NCI-H774 (cell line): Measurements from ENCODE around the gene RFX8.
A peak's percentile ranks its signal among the peaks of the same experiment; 100 is the strongest.
"Not testable (repeated sequence)": the region's sequence is repeated elsewhere in the genome, so short reads cannot be mapped to it uniquely, and the experiment has no call there.

ENCODE experiments used
- DNase-seq: peaks from one replicate; lab custom pipeline; 2025; lab: John Stamatoyannopoulos, UW

The RFX8 gene

DNA sequence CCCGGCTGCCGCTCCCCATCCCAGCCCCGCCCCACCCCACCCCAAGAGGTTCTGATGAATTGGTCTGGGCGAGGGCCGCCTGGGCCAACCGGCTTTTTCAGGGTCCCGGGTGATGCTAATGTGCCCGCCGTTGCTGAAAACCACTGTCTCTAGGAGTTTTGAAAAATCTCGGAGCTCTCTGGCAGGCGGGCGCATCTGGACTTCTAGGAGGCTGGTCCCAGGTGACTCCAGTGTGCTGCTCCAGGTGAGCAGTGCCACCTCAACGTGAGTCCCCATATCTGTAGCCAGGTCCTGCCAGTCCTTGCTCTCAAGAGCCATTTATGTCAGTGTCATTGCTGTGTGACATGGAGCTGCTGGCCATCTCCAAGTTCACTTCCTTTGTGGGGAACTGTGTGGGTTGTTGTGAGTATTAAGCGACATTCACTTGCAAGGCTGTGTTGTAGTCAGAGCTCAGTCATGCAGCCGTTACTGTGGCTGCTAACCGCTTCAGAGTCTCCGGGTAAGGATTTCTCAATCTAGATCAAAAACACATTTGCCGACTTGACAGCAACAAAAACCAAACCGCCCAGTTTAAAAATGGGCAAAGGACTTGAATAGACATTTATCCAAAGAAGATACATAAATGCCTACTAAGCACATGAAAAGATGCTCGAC is at the start of gene RFX8:
RFX8 (minus strand) TSS at position 382 of the 654 bp plus-strand sequence. CDS start 8,264 bp downstream, outside the sequence.
- DNase-seq: no peak

- no peak for DNase-seq
Measured at GRCh38 chr2:101521487-101521886, 46.6 kb upstream of the RFX8 start.

DNA sequence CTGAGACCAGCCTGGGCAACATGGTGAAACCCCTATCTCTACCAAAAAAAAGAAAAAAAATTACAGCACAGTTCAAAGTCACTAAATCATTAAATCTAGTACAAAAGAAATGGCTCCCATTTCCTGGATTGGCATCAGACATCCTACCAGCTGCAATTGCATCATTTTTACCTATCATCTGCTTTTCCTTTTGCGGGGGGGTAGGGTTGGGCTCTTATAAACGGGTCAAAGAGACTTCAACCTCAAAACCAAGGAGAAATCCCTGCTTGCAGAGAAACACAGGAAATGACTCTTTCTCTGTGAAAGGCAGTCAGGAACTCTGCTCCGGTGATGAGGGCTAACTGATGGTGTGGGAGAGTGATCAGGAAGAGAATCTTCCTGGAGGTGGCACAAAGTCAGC is 45.3 kb upstream of the RFX8 start:
- no peak for DNase-seq

DNA sequence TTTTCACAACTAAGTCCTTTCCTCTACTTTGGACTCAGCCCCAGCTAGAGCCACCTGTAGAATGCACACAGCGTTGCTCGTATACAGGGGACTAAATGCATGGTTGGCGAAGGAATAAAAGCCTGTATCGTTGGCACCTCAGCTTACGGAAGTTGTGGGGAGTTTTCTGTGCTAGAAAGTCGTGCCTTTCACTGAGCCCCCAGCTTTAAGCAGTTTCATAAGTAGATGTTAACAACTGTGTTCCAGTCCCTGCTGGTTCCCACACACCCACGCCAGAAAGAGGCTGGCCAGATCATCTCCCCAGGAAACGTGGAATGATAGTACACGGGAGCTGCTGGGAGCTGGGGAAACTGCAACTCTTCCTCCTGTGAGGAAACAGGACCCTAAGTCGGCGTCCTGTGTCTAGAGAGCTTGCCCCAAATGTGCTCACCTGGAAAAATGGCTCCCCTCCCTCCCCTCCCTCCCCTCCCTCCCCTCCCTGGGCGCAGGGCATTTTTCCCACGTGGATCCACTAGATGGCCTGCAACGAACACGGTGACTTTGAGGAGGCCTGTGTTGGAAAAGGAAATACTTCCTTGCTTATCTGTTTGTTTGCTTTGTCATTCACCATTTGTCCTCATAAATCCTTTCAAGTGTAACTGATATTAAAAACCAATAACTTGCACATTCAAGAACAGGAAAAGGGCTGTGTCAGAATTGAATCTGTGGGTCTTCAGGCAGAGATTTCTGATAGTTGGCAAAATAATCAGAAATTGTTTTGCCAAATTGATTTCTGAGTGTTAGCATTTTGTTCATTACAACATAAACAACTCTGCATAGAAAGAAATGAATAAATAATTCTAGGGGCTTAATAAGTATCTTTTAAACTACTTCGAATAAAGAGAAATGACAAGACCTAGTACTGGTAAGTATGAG is 43.9 kb upstream of the RFX8 start:
- DNase-seq: peak; percentile 20

DNA sequence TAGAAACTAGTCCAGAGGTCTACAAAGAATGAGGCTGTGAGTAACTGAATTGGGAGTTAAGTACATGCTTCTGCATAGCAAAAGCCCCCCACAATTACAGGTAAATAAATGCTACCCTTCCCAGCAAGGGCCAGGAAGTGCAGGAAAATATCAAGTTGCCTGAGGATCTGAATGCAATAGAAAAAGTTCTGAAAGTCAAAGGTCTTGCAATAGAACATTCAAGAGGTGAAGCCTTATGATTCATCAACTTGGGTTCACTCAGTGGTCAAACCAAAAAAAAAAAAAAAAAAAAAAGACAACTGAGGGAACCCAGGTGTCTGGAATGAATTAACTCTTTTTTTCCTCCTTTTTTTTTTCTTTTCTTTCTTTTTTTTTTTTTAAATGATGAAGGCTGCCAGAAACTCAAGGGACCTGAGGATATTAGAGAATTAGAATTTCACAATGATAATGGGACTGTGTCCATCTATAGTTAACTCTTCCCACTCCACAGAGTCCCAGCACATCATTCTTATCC is 42.9 kb upstream of the RFX8 start:
- no peak for DNase-seq

DNA sequence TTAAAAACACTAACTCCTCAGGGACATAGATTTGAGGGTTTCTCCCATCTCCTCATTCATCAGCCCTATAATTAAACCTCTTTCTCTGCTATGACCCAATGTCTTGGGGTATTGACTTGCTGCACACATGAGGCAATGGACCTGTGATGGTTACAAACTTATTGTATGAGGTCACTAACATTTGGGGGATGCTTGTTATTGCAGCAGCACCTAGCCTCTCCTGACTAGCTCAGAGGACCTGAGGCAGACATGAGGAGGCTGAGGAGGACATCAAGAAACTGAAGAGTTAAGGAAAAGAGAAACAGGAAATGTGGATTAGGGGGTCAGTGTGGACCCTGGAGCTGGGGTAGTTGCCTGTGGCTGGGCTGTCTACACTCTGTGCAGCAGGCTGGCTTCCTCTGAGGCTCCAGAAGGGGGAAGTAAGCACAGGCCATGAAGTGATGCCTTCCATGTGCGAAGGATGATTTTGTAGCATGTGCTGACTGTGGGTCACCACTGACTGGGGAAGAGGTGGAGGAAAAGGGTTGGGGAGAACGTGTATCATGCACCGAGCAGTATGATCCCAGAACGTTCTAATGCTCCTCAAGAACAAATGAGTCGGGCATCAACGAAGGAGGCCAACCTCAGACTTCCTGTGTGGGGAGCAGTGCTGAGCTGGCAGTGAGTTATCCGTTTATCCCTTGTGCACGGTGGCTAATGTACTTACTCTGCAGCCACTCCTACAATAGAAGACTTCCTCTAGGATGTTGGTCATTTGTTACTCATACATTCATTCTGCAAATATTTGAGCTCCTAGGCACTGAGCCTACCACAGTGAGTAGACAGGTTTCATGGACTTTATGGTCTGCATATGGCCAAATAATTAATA is 42.1 kb upstream of the RFX8 start:
- DNase-seq: no peak

DNA sequence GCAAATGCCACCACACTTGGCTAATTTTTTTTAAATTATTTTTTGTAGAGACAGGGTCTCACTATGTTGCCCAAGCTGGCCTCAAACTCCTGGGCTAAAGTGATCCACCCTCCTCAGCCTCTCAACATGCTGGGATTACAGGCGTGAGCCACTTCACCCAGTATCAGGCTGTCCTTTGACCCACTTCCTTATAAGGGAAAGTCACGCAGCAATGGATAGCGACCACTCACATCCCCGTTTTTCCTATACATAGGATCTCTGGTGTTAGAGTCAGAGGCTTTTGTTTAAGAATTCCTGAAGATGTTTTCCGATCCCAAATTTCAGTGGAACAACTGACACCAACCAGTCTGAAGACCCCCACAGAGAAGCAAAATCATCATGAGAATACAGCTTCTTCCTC is 41.4 kb upstream of the RFX8 start:
- no peak for DNase-seq

- no peak for DNase-seq
Measured at GRCh38 chr2:101515477-101515876, 40.6 kb upstream of the RFX8 start.

GRCh38 chr2:101512993-101513392 is 38.1 kb upstream of the RFX8 start:
- no peak for DNase-seq

- no peak for DNase-seq
Measured at GRCh38 chr2:101511381-101511780, 36.5 kb upstream of the RFX8 start.

DNA sequence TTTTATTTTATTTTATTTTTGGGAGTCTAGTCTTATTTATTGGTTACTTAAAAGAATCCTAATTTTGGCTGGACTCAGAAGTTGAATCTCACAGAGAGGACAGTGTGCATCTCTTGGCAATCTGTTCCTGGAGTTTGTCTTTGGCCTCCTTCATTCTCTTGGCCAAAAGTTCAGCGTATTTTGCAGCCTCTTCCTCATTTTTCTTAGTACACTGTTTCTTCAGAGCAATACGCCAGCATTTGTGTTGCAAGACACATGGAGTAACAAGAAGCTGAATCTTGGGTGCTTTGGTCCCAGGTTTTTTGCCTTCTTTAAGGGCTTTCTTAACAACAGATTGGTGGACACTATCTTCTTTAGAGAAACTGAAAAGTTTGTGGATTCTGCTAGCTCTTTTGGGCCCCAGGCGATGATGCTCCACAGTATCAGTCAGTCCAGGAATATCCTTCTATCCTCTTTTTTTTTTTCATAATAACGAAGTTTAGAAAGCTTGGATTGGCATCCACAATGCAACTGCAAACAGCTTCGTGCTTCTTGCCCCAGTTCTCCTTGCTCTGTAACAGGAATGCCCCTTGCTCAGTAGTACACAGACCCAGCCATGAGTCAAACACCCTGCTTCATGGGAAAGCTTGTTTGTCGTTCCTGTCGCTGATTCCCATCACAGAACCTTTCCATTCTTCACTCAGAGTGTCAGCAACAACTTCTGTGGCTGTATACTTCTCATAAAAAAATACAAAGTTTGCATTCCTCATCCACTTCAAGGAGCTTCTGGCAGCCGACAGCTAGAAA is 34.8 kb upstream of the RFX8 start:
- no peak for DNase-seq

- DNase-seq: no peak
Measured at GRCh38 chr2:101508636-101509035, 33.7 kb upstream of the RFX8 start.

GRCh38 chr2:101505276-101505675 is 30.4 kb upstream of the RFX8 start:
- DNase-seq: not testable (repeated sequence)

DNA sequence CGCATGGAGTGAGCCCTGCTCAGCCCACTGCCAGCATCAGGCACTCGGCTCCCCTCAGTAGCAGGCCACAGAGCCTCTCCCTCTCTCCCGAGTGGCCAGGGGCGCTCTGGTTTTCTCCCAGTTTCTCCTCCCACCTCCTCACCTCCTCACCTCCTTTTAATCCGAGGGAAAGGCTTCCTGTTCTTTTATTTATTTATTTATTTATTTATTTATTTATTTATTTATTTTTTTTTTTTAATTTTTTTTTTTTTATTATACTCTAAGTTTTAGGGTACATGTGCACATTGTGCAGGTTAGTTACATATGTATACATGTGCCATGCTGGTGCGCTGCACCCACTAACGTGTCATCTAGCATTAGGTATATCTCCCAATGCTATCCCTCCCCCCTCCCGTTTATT is 29.8 kb upstream of the RFX8 start:
- DNase-seq: not testable (repeated sequence)

- no peak for DNase-seq
Measured at GRCh38 chr2:101502095-101502494, 27.2 kb upstream of the RFX8 start.

DNA sequence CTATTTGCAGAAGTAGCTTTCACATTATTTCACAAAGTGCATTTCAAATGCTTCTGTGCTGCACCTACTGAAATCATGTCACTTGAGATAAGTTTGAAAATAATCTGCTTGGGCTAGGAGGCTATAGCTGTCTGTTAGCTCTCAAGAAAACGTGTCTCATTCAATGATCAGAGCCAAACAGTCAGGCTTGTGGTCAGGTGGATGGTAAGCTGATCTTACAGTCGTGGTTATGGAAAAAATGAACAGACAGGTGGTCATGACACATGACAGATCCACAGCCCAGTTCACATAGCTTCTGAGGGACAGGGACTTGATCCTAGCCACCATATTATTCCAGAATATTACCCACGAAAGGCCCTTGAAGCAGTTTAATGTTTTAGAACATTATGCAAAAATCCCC is 26.5 kb upstream of the RFX8 start:
- no peak for DNase-seq

DNA sequence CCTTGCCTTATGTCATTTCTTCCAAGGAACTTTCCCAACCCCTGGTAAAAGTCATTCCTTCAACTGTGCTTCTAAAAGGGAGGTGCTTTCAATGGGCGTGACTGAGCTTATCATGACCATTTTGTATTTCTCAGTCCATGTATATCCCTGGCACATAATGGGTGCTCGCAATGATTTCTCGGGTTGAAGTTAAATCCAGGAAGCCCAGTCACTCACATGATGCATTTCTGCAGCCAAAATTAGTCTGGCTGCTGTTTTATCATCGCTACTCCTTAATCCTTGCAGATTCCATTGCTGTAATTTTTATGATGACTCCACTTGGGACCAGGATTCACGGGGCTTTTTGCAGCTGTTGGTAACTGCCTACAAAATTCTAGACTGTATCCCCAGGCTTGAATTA is 25.9 kb upstream of the RFX8 start:
- no peak for DNase-seq

DNA sequence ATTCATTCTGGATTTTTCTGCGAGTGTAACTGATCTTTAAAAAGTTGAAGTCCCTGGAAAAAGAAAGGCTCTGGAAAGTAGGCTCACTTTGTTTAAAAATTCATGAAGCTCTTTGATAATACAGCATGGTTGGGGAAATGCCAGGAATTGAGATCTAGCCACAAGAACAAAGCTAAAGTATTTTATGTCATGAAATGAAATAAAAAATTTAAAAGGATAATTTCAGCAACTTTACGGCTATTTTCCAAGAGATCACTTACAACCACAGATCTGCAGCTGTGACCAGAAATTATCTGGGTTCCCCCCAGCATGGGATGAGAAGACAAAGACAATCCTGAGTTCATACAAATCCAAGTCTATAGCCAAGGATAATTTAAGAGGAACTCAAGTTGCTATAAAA is 25.3 kb upstream of the RFX8 start:
- no peak for DNase-seq

DNA sequence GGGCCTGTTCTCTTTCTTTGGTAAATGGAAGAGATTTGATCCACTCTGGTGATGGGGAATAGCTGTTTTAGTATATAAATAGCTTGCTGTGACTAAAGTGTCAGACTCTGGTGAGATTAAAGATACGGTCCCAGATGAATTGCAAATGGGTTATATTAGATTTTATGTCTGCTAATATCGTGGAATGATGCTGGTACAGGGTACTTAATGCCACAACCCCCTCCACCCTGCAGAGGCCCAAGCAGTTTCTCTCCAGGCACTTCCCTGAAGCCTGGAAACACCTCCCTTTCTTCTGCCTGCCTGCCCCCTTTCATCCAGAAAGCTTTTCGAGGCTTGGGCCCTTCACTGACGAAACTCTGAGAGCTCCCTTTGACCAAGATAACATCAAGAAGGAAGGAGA is 21.4 kb upstream of the RFX8 start:
- no peak for DNase-seq

- DNase-seq: no peak
Measured at GRCh38 chr2:101492936-101493473, 18.1 kb upstream of the RFX8 start.

DNA sequence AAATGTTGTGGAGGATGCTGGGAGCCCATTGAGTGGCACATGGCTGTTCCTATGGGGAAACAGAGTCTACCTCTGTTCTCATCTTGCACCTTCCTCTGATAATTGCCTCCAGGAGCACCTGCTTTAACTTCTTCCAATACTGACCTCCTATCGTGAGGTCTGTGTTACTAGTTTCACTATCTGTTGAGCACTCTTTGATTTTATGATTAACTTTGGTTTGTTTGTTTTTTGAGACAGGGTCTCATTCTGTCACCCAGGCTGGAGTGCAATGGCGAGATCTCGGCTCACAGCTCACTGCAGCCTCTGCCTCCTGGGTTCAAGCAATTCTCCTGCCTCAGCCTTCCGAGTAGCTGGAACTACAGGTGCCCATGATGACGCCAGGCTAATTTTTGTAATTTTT is 12.1 kb upstream of the RFX8 start:
- DNase-seq: no peak
